Activated B cell treated with CpG ODN at 0.5 μM for 24 hours (primary cell): ENCODE results near the gene DIS3L2. TPM values are rescaled to one million over a fixed set of nuclear protein-coding genes. Genes with fewer than 3 reads are reported as not detected.

Experiments
- ATAC-seq: fragments of 200-7000 bp; cut with Tn5 transposase; one replicate; pipeline ENCODE4 v1.10.0; 2021; ENCODE audit warnings: low read depth, mild to moderate bottlenecking, moderate library complexity
- CTCF ChIA-PET: fragments of 350-600 bp; sonication (Branson Sonifier 250); formaldehyde crosslinking; loops from one replicate; lab custom pipeline; 2021; ENCODE audit warnings: antibody characterized with exemption; lab: Charles Lee
- POLR2A ChIA-PET: fragments of 350-600 bp; sonication (Branson Sonifier 250); formaldehyde crosslinking; loops from one replicate; lab custom pipeline; 2021; ENCODE audit warnings: antibody characterized with exemption; lab: Charles Lee
- DNase-seq: peaks from one replicate; pipeline ENCODE4 v3.0.0; 2022
- H3K27ac Mint-ChIP-seq: one replicate; pipeline ENCODE4 v1.8.0; 2020; ENCODE audit warnings: mixed read lengths
- H3K27me3 Mint-ChIP-seq: one replicate; pipeline ENCODE4 v1.8.0; 2021; ENCODE audit warnings: mixed read lengths
- H3K36me3 Mint-ChIP-seq: one replicate; pipeline ENCODE4 v1.8.0; 2021; ENCODE audit warnings: low read depth, mixed read lengths
- H3K4me1 Mint-ChIP-seq: one replicate; pipeline ENCODE4 v1.8.0; 2021; ENCODE audit warnings: mixed read lengths
- H3K4me3 Mint-ChIP-seq: one replicate; pipeline ENCODE4 v1.8.0; 2020; ENCODE audit warnings: mild to moderate bottlenecking, mixed read lengths
- H3K9me3 Mint-ChIP-seq: one replicate; pipeline ENCODE4 v1.8.0; 2020; ENCODE audit warnings: mixed read lengths
- intact Hi-C: fragments of 100-400 bp; cut with micrococcal nuclease; formaldehyde crosslinking; loops from one replicate; pipeline ENCODE4 v1.15.1; 2024
- total RNA-seq: library from RNA; stranded (reverse); gene quantifications from 2 replicates; pipeline ENCODE4 v1.2.3, GENCODE V29; 2022
- TF ChIP-seq, protein P1 (sequence below): fragments of 200-600 bp; IDR thresholded peaks from one replicate; pipeline ENCODE4 v1.8.0; 2022; ENCODE audit warnings: antibody characterized with exemption, mild to moderate bottlenecking

DIS3L2 gene
- total RNA-seq, 1 donor from 2014 or later = 65.9 TPM

GRCh38 chr2:232343821-232344220 lies 382.3 kb downstream of the DIS3L2 start:
- Mint-ChIP-seq H3K27ac (no peak overlapping the region), H3K9me3 (peaks cover 2% of the 10 kb centered on the region)
- ATAC-seq = no peak

GRCh38 chr2:232345251-232345650 lies 383.7 kb downstream of the DIS3L2 start:
- Mint-ChIP-seq H3K27me3 (peaks cover 3% of the 10 kb centered on the region), H3K27ac (no peak overlapping the region), H3K9me3 (peaks cover 2% of the 10 kb centered on the region), H3K4me3 (no peak overlapping the region), H3K4me1 (no peaks in the 10 kb centered on the region), H3K36me3 (no peaks in the 10 kb centered on the region)
- TF ChIP-seq, protein P1, sequence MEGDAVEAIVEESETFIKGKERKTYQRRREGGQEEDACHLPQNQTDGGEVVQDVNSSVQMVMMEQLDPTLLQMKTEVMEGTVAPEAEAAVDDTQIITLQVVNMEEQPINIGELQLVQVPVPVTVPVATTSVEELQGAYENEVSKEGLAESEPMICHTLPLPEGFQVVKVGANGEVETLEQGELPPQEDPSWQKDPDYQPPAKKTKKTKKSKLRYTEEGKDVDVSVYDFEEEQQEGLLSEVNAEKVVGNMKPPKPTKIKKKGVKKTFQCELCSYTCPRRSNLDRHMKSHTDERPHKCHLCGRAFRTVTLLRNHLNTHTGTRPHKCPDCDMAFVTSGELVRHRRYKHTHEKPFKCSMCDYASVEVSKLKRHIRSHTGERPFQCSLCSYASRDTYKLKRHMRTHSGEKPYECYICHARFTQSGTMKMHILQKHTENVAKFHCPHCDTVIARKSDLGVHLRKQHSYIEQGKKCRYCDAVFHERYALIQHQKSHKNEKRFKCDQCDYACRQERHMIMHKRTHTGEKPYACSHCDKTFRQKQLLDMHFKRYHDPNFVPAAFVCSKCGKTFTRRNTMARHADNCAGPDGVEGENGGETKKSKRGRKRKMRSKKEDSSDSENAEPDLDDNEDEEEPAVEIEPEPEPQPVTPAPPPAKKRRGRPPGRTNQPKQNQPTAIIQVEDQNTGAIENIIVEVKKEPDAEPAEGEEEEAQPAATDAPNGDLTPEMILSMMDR = no peak
- ChIA-PET POLR2A (no interaction called here), CTCF (no interaction called here)
- intact Hi-C loops = no loop called here
- ATAC-seq (no peak), DNase-seq (no peak)

More at GRCh38 chr2:232343821-232344220, 382.3 kb downstream of the DIS3L2 start:
- intact Hi-C loops = no loop called here
- no peaks in the 10 kb centered on the region for H3K36me3 Mint-ChIP-seq
- H3K4me1 Mint-ChIP-seq = no peaks in the 10 kb centered on the region
- DNase-seq = no peak
- TF ChIP-seq, protein P1 = no peak
- POLR2A ChIA-PET = no interaction called here
- H3K27me3 Mint-ChIP-seq = no peaks in the 10 kb centered on the region
- no peak overlapping the region for H3K4me3 Mint-ChIP-seq
- CTCF ChIA-PET = no interaction called here

DNA sequence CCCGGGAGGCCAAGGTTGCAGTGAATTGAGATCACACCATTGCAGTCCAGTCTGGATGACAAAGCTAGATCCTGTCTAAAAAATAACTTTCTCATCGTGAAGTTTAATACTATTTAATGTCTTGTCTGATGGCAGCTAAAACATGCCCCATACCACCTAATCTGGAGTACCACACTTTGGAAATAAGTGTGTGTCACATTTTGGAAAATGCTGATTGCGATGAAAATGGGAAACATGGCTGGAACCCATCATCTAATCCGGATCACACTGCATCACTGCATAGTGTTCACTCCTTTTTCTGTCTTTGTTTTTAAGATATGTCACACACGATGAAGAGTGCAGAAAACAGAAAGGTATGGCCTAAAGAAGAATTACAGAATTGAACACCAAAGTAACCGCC lies 385.9 kb downstream of the DIS3L2 start:
- DNase-seq (no peak), ATAC-seq (no peak)
- no peaks in the 10 kb centered on the region for H3K36me3 Mint-ChIP-seq
- H3K4me1 Mint-ChIP-seq = no peaks in the 10 kb centered on the region
- TF ChIP-seq, protein P1 = no peak
- CTCF ChIA-PET = no interaction called here
- no peak overlapping the region for H3K27ac Mint-ChIP-seq
- H3K27me3 Mint-ChIP-seq = peaks cover 7% of the 10 kb centered on the region
- intact Hi-C loops = no loop called here
- H3K4me3 Mint-ChIP-seq = no peak overlapping the region
- H3K9me3 Mint-ChIP-seq = peaks cover 2% of the 10 kb centered on the region
- POLR2A ChIA-PET = no interaction called here

DNA sequence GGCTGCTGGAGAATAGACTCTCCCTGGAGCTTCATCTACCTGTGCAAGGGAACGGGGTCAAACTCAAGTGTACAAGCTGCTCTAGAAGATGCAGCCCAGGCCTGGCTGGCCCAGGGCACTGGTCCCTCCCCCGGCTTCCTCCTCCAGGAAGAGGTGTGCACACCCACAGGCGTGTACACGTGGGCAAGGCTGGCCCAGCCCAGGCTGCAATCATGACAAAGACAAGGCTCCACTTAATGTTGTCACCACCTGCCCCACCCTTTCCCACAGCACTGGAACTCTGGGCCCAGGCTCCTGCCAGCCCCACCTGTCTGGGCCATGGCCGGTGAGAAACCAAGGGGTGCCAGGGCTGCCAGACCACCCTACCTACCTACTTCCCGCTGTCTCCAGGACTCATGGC lies 387.4 kb downstream of the DIS3L2 start:
- H3K36me3 Mint-ChIP-seq = no peaks in the 10 kb centered on the region
- H3K4me1 Mint-ChIP-seq = no peaks in the 10 kb centered on the region
- ATAC-seq (no peak), DNase-seq (no peak)
- no peak overlapping the region for H3K27ac Mint-ChIP-seq
- H3K27me3 Mint-ChIP-seq = peaks cover 15% of the 10 kb centered on the region
- intact Hi-C loops = no loop called here
- no peak overlapping the region for H3K4me3 Mint-ChIP-seq
- POLR2A ChIA-PET = no interaction called here
- TF ChIP-seq, protein P1 = no peak
- CTCF ChIA-PET = no interaction called here
- peaks cover 2% of the 10 kb centered on the region for H3K9me3 Mint-ChIP-seq

GRCh38 chr2:232349546-232349945 lies 388.0 kb downstream of the DIS3L2 start:
- H3K27me3 Mint-ChIP-seq = peaks cover 18% of the 10 kb centered on the region
- H3K27ac Mint-ChIP-seq = no peak overlapping the region
- DNase-seq = no peak
- CTCF ChIA-PET = no interaction called here
- intact Hi-C loops = no loop called here
- POLR2A ChIA-PET = no interaction called here
- H3K36me3 Mint-ChIP-seq = no peaks in the 10 kb centered on the region
- no peaks in the 10 kb centered on the region for H3K4me1 Mint-ChIP-seq
- TF ChIP-seq, protein P1 = no peak
- H3K9me3 Mint-ChIP-seq = peaks cover 2% of the 10 kb centered on the region
- no peak overlapping the region for H3K4me3 Mint-ChIP-seq
- no peak for ATAC-seq
